GM06990 (cell line): ENCODE data around the gene NKAIN2.
"Not testable (repeated sequence)": the region's sequence is repeated elsewhere in the genome, so short reads cannot be mapped to it uniquely, and the experiment has no call there.

Source experiments
- DNase-seq: peaks from one replicate; pipeline ENCODE4 v3.0.0-alpha.2; 2011; ENCODE audit not compliant: insufficient read length; ENCODE audit errors: extremely low read depth
- H3K27me3 ChIP-seq: replicated peaks from 2 replicates; pipeline ENCODE4 v1.6.0; 2011; ENCODE audit warnings: low read length; ENCODE audit not compliant: control insufficient read depth, insufficient read depth
- H3K36me3 ChIP-seq: 2 replicates; pipeline ENCODE4 v1.5.1; 2011; ENCODE audit warnings: low read length; ENCODE audit not compliant: control insufficient read depth, insufficient read depth
- H3K4me3 ChIP-seq: replicated peaks from 2 replicates; pipeline ENCODE4 v1.5.1; 2011; ENCODE audit warnings: low read depth, mild to moderate bottlenecking, control low read depth, low read length
- TF ChIP-seq, protein P1 (sequence below): IDR thresholded peaks from 2 replicates; pipeline ENCODE4 v1.5.1; 2011; ENCODE audit warnings: low read length, control low read depth, mild to moderate bottlenecking, inconsistent platforms; ENCODE audit not compliant: insufficient read depth, poor library complexity, severe bottlenecking

NKAIN2 gene

DNA sequence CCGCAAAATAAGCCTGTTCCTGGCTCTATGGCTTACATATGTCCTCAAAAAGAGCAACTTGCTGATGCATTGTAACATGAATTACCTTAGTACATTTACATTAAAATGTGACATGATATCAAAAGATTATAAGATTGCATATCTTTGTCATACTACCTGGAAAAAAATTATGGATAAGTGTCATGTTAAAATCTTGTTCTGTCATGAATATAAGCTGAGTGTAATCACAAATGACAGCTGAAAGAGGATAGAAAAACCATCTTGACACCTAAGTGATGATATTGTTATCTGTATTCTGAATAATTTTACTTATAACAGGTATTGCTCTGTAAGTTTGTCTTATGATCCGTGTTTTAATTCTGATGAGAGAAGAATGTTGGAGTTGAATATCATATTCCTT is 655.6 kb downstream of the NKAIN2 start:
- H3K27me3 ChIP-seq: no peaks in the 10 kb centered on the region
- H3K4me3 ChIP-seq: no peak overlapping the region
- DNase-seq: no peak
- H3K36me3 ChIP-seq: no peaks in the 10 kb centered on the region
- TF ChIP-seq, protein P1, sequence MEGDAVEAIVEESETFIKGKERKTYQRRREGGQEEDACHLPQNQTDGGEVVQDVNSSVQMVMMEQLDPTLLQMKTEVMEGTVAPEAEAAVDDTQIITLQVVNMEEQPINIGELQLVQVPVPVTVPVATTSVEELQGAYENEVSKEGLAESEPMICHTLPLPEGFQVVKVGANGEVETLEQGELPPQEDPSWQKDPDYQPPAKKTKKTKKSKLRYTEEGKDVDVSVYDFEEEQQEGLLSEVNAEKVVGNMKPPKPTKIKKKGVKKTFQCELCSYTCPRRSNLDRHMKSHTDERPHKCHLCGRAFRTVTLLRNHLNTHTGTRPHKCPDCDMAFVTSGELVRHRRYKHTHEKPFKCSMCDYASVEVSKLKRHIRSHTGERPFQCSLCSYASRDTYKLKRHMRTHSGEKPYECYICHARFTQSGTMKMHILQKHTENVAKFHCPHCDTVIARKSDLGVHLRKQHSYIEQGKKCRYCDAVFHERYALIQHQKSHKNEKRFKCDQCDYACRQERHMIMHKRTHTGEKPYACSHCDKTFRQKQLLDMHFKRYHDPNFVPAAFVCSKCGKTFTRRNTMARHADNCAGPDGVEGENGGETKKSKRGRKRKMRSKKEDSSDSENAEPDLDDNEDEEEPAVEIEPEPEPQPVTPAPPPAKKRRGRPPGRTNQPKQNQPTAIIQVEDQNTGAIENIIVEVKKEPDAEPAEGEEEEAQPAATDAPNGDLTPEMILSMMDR: no peak

DNA sequence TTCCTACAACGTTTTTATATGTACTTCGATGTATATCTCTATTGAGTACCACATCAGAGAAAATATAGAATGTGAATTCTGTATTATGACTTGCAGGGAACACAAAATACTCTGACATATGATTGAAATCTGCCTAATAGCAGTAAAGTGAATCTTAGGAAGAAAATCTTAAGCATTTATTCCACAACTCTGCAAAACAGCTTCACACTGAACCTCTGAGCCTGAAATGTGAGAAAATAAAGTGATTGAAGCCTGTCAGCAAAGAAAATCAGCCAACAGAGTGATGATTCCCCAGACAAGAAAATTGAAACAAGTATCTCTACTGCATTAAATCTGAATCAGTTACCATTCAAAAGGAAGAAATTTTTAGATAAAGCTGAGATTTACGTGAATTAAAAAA is 659.1 kb downstream of the NKAIN2 start:
- H3K27me3 ChIP-seq: no peaks in the 10 kb centered on the region
- DNase-seq: no peak
- TF ChIP-seq, protein P1: no peak
- no peaks in the 10 kb centered on the region for H3K36me3 ChIP-seq
- H3K4me3 ChIP-seq: no peak overlapping the region

DNA sequence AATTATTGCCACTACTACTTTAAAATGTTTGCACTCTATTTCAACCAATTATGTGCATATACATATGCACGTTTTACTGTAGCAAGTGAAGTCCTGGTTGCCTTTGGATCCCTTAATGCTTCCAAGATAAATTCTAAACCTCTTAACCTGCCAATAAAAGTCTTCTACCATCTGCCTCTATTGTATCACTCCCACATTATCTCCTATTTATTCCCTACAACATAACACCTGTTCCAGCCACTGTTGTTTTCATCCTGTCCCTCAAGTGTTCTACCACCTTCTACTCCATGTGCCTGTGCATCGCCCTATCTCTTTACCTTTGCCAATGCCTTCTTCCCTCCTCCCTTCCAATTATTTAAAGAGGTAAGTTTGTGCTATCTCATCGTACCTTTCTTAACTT is 659.6 kb downstream of the NKAIN2 start:
- no peak overlapping the region for H3K4me3 ChIP-seq
- no peaks in the 10 kb centered on the region for H3K36me3 ChIP-seq
- TF ChIP-seq, protein P1: no peak
- H3K27me3 ChIP-seq: no peaks in the 10 kb centered on the region
- DNase-seq: no peak

DNA sequence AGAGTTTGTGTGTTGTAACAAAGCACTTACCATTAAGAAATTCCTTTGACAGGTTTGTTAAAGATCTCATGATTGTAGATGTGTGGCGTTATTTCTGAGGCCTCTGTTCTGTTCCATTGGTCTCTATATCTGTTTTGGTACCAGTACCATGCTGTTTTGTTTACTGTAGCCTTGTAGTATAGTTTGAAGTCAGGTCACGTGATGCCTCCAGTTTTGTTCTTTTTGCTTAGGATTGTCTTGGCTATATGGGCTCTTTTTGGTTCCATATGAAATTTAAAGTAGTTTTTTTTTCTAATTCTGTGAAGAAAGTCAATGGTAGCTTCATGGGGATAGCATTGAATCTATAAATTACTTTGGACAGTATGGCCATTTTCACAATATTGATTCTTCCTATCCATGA is 660.9 kb downstream of the NKAIN2 start:
- DNase-seq, H3K27me3 ChIP-seq, H3K36me3 ChIP-seq, H3K4me3 ChIP-seq: not testable (repeated sequence)

DNA sequence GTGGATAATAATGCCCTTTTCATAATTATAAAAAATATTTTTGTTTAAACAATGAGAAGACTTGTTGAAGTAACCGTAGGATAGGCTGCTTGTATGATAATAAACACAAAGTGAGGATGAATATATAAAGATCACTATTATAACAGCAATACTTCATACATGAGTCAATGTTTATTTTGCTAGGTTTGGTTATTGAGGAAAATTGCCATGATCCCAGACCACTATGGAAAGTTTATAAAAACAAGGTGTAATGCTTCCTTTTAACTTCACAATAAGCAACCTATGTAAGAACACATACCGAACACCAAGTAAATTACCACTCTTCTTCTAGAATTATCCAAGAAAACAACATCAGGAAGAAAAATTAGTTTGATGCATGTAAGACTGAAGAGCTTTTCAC is 663.3 kb downstream of the NKAIN2 start:
- no peak for DNase-seq
- no peaks in the 10 kb centered on the region for H3K36me3 ChIP-seq
- H3K27me3 ChIP-seq: no peaks in the 10 kb centered on the region
- no peak overlapping the region for H3K4me3 ChIP-seq
- TF ChIP-seq, protein P1: no peak

DNA sequence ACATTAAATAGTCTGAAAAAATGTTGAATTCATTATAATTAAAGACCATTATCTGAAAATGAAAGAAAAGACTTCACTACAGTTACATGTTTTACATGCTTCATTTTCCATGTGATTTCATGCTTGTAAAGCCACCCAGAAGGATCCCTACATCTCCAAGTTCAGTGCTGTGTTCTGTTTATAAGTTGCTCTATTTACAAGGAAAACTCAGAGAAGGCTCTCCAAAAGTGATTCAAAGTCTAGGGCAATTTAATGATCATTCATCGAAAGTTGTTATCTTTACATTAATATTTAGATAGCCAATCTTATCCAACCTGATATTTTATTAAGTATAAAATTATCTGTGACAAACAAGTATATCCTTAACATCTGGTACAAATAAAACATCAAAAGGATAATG is 663.7 kb downstream of the NKAIN2 start:
- no peaks in the 10 kb centered on the region for H3K27me3 ChIP-seq
- TF ChIP-seq, protein P1: no peak
- no peaks in the 10 kb centered on the region for H3K36me3 ChIP-seq
- DNase-seq: no peak
- H3K4me3 ChIP-seq: no peak overlapping the region
